ENCODE measurements around the gene SNTG2. TPM values are rescaled to one million over a fixed set of nuclear protein-coding genes. Genes with fewer than 3 reads are reported as not detected.

The SNTG2 gene
- total and polyA plus RNA-seq, 4 donors = not detected

GRCh38 chr2:905091-905832, 45.4 kb upstream of the SNTG2 start:
- no peaks in the 10 kb centered on the region for H3K4me1 ChIP-seq (ENCODE audit: control insufficient read depth in 4 of 4, insufficient read depth in 4 of 4, low read length in 3 of 4)
- WGBS = 76% methylated on average over 12 of the region's 12 CpGs
- no peaks in the 10 kb centered on the region for H3K36me3 ChIP-seq (ENCODE audit: control insufficient read depth in 4 of 4, insufficient read depth in 3 of 4, low read depth in 1 of 4, low read length in 3 of 4)
- H3K27me3 ChIP-seq (ENCODE audit: control insufficient read depth in 4 of 4, insufficient read depth in 4 of 4, low read length in 3 of 4) = no peaks in the 10 kb centered on the region
- no peak overlapping the region for H3K9ac ChIP-seq (ENCODE audit: low read depth in 1 of 2, low read length in 2 of 2)
- no peaks in the 10 kb centered on the region for H3K9me3 ChIP-seq (ENCODE audit: control insufficient read depth in 4 of 4, low read length in 3 of 4)
- DNase-seq (ENCODE audit: low spot score) = peak; percentile 25
- no peak overlapping the region for H3K4me3 ChIP-seq (ENCODE audit: low read depth in 1 of 3, low read length in 3 of 3)
- no peak overlapping the region for H3K27ac ChIP-seq (ENCODE audit: low read depth in 1 of 2, low read length in 2 of 2)
- TF ChIP-seq EGR1 (IDR thresholded peaks at IDR 0.05; ENCODE audit: low read depth in 2 of 2) (no peak), HNF4A (conservative IDR thresholded peaks at IDR 0.05) (no peak), ATF3 (IDR thresholded peaks at IDR 0.05) (no peak), FOXA2 (IDR thresholded peaks at IDR 0.05) (no peak)

DNA sequence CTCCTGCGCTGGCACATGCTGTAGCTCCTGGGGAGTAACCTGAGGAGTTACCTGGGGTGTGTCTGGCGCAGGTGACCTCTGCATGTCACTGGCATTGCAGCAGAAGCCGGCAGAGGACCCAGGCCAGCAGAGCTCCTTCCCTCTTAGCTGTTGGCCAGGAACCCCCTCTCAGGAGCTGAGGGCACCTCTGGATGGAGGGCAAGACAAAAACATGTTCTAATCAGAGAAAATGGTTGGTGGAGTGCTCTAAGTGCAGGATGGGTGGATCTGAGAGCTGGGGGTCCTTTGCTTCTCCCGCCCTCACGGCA, 44.9 kb upstream of the SNTG2 start:
- 76% methylated on average over 5 of the region's 5 CpGs for WGBS

DNA sequence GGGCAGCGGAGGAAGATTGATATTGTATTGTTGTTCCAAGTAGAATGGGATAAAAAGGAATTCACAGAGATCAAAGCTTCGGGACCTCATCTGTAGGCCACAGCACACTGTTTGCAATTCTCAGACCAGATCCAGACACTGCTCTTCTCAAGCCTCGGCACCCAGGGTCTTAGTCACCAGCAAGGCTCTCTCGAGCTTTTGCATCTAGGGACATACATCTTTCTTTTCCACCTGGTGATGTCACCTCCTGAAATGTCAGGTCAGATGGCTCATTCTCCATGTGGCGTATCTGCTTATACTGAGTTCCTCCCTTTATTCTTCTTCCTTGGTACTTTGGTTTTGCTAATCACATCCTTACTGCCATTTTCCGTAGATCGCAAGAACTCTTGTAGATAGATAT, 42.9 kb upstream of the SNTG2 start:
- no peaks in the 10 kb centered on the region for H3K4me1 ChIP-seq (ENCODE audit: control insufficient read depth in 4 of 4, insufficient read depth in 4 of 4, low read length in 3 of 4)
- H3K9me3 ChIP-seq (ENCODE audit: control insufficient read depth in 4 of 4, low read length in 3 of 4) = no peaks in the 10 kb centered on the region
- no peak overlapping the region for H3K4me3 ChIP-seq (ENCODE audit: low read depth in 1 of 3, low read length in 3 of 3)
- H3K27me3 ChIP-seq (ENCODE audit: control insufficient read depth in 4 of 4, insufficient read depth in 4 of 4, low read length in 3 of 4) = no peaks in the 10 kb centered on the region
- no peaks in the 10 kb centered on the region for H3K36me3 ChIP-seq (ENCODE audit: control insufficient read depth in 4 of 4, insufficient read depth in 3 of 4, low read depth in 1 of 4, low read length in 3 of 4)
- WGBS = 83% methylated on average over 7 of the region's 7 CpGs
- no peak for DNase-seq (ENCODE audit: low spot score)
- no peak overlapping the region for H3K27ac ChIP-seq (ENCODE audit: low read depth in 1 of 2, low read length in 2 of 2)
- TF ChIP-seq HNF4G (IDR thresholded peaks at IDR 0.05) (no peak), ZBTB33 (IDR thresholded peaks at IDR 0.05) (no peak)
- no peak overlapping the region for H3K9ac ChIP-seq (ENCODE audit: low read depth in 1 of 2, low read length in 2 of 2)

More for the DNA sequence above, 44.9 kb upstream of the SNTG2 start:
- no peak for TF ChIP-seq HNF4G (IDR thresholded peaks at IDR 0.05)
- TF ChIP-seq YY1 (IDR thresholded peaks at IDR 0.05) = no peak
- no peak for TF ChIP-seq NR2F2 (IDR thresholded peaks at IDR 0.05)
- TF ChIP-seq, protein P1, sequence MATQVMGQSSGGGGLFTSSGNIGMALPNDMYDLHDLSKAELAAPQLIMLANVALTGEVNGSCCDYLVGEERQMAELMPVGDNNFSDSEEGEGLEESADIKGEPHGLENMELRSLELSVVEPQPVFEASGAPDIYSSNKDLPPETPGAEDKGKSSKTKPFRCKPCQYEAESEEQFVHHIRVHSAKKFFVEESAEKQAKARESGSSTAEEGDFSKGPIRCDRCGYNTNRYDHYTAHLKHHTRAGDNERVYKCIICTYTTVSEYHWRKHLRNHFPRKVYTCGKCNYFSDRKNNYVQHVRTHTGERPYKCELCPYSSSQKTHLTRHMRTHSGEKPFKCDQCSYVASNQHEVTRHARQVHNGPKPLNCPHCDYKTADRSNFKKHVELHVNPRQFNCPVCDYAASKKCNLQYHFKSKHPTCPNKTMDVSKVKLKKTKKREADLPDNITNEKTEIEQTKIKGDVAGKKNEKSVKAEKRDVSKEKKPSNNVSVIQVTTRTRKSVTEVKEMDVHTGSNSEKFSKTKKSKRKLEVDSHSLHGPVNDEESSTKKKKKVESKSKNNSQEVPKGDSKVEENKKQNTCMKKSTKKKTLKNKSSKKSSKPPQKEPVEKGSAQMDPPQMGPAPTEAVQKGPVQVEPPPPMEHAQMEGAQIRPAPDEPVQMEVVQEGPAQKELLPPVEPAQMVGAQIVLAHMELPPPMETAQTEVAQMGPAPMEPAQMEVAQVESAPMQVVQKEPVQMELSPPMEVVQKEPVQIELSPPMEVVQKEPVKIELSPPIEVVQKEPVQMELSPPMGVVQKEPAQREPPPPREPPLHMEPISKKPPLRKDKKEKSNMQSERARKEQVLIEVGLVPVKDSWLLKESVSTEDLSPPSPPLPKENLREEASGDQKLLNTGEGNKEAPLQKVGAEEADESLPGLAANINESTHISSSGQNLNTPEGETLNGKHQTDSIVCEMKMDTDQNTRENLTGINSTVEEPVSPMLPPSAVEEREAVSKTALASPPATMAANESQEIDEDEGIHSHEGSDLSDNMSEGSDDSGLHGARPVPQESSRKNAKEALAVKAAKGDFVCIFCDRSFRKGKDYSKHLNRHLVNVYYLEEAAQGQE (IDR thresholded peaks at IDR 0.05) = no peak
- TF ChIP-seq RAD21 (IDR thresholded peaks at IDR 0.05) = no peak
- no peak for TF ChIP-seq MAX (IDR thresholded peaks at IDR 0.05)
- Histone ChIP-seq H3K4me1 (ENCODE audit: control insufficient read depth in 4 of 4, insufficient read depth in 4 of 4, low read length in 3 of 4) (no peaks in the 10 kb centered on the region), H3K9ac (ENCODE audit: low read depth in 1 of 2, low read length in 2 of 2) (no peak overlapping the region), H3K4me3 (ENCODE audit: low read depth in 1 of 3, low read length in 3 of 3) (no peak overlapping the region), H3K27ac (ENCODE audit: low read depth in 1 of 2, low read length in 2 of 2) (no peak overlapping the region), H3K36me3 (ENCODE audit: control insufficient read depth in 4 of 4, insufficient read depth in 3 of 4, low read depth in 1 of 4, low read length in 3 of 4) (no peaks in the 10 kb centered on the region), H3K27me3 (ENCODE audit: control insufficient read depth in 4 of 4, insufficient read depth in 4 of 4, low read length in 3 of 4) (no peaks in the 10 kb centered on the region), H3K9me3 (ENCODE audit: control insufficient read depth in 4 of 4, low read length in 3 of 4) (no peaks in the 10 kb centered on the region)
- no peak for DNase-seq (ENCODE audit: low spot score)
